Measurements from ENCODE around the gene FAM114A2.

Gene FAM114A2

GRCh38 chr5:153981905-153982605 is 56.7 kb downstream of the FAM114A2 start:
- DNase-seq, result no peak

- DNase-seq, result no peak
These were observed 59.5 kb downstream of the FAM114A2 start for GRCh38 chr5:153979028-153979783.

- no peak for DNase-seq
These were observed 63.9 kb downstream of the FAM114A2 start for GRCh38 chr5:153974813-153975163.

GRCh38 chr5:153974131-153974812 is 64.4 kb downstream of the FAM114A2 start:
- DNase-seq, result peak; percentile 30

- no peak for DNase-seq
These were observed 66.5 kb downstream of the FAM114A2 start for GRCh38 chr5:153972240-153972639.

GRCh38 chr5:153970496-153970895 is 68.2 kb downstream of the FAM114A2 start:
- DNase-seq, result no peak

GRCh38 chr5:153969563-153969895 is 69.2 kb downstream of the FAM114A2 start:
- no peak for DNase-seq

- no peak for DNase-seq
These were observed 69.7 kb downstream of the FAM114A2 start for GRCh38 chr5:153968761-153969562.

GRCh38 chr5:153964880-153965645 is 73.6 kb downstream of the FAM114A2 start:
- peak; percentile 25 for DNase-seq

- no peak for DNase-seq
These were observed 74.4 kb downstream of the FAM114A2 start for GRCh38 chr5:153964191-153964879.

- DNase-seq, result no peak
These were observed 78.2 kb downstream of the FAM114A2 start for GRCh38 chr5:153960269-153961215.

- DNase-seq, result no peak
These were observed 79.4 kb downstream of the FAM114A2 start for GRCh38 chr5:153959134-153959957.

GRCh38 chr5:153957205-153957604 is 81.5 kb downstream of the FAM114A2 start:
- no peak for DNase-seq

GRCh38 chr5:153953411-153953810 is 85.3 kb downstream of the FAM114A2 start:
- no peak for DNase-seq

- no peak for DNase-seq
These were observed 85.8 kb downstream of the FAM114A2 start for GRCh38 chr5:153952893-153953292.

- DNase-seq, result no peak
These were observed 86.7 kb downstream of the FAM114A2 start for GRCh38 chr5:153952057-153952456.

GRCh38 chr5:153941265-153941664 is 97.4 kb downstream of the FAM114A2 start:
- no peak for DNase-seq
